HepG2 (cell line): Measurements from ENCODE around the gene MTX1. TPM values are rescaled to one million over a fixed set of nuclear protein-coding genes. Genes with fewer than 3 reads are reported as not detected.

Experiments used
- ATAC-seq: fragments of 200-7000 bp; cut with Tn5 transposase; 3 replicates; pipeline ENCODE4 v1.9.1; 2020; ENCODE audit warnings: mild to moderate bottlenecking, moderate library complexity
- BruUV-seq: library from RNA; stranded (reverse); fragments of 400-500 nt; replicated peaks from 2 replicates; lab custom pipeline; 2021; lab: Mats Ljungman, UMichigan
- CTCF ChIA-PET: fragments of 300-600 bp; formaldehyde crosslinking; extraction: SDS; loops from one replicate; lab custom pipeline; 2021; ENCODE audit warnings: low total read pairs, inconsistent platforms, low intra/inter-chr PET ratio; lab: Yijun Ruan, JAX
- POLR2A ChIA-PET: fragments of 350-600 bp; sonication (Branson Sonifier 250); formaldehyde crosslinking; loops from one replicate; lab custom pipeline; 2020; ENCODE audit warnings: antibody characterized with exemption, inconsistent platforms; lab: Yijun Ruan, JAX
- DNase-seq: peaks from one replicate; pipeline ENCODE4 v3.0.0-alpha.2; 2015; ENCODE audit warnings: low spot score
- FAIRE-seq: peaks from 3 replicates; lab custom pipeline; 2011; peaks lifted over from hg19 to GRCh38; lab: Jason Lieb, UNC
- H2AFZ ChIP-seq: one replicate; pipeline ENCODE4 v1.6.1; 2011; ENCODE audit warnings: low read length, inconsistent platforms
- H3K27ac ChIP-seq: fragments of 300-600 bp; 3 replicates; pipeline ENCODE4 v1.8.0; 2011; ENCODE audit warnings: mixed run types, mild to moderate bottlenecking, mixed read lengths, low read length, inconsistent platforms; ENCODE audit not compliant: insufficient read depth; ENCODE audit errors: extremely low read length
- H3K27me3 ChIP-seq, 2 experiments: fragments of 200-600 bp in 1 of 2; 2 replicates in 1 of 2; 3 replicates in 1 of 2; pipeline versions ENCODE4 v1.6.0 to v1.8.0; 2011; ENCODE audit warnings: low read length in 2 of 2, mild to moderate bottlenecking in 2 of 2, moderate library complexity in 2 of 2, inconsistent platforms in 1 of 2; ENCODE audit not compliant: insufficient read depth in 2 of 2, control insufficient read depth in 1 of 2
- H3K36me3 ChIP-seq, 2 experiments: fragments of 200-600 bp in 1 of 2; replicated peaks in 1 of 2; 2 replicates in 1 of 2; 3 replicates in 1 of 2; pipeline versions ENCODE4 v1.5.1 to v1.8.0; 2011; ENCODE audit warnings: low read length in 2 of 2, inconsistent platforms in 1 of 2; ENCODE audit not compliant: insufficient read depth in 2 of 2, control insufficient read depth in 1 of 2
- H3K4me1 ChIP-seq: 2 replicates; pipeline ENCODE4 v1.5.1; 2012; ENCODE audit warnings: low read length, inconsistent platforms; ENCODE audit not compliant: insufficient read depth
- H3K4me2 ChIP-seq: 2 replicates; pipeline ENCODE4 v1.6.0; 2011; ENCODE audit warnings: low read depth, low read length, inconsistent platforms
- H3K4me3 ChIP-seq, 3 experiments: fragments of 200-600 bp in 1 of 3; sonication (generic), shearing (Covaris generic) in 1 of 3; replicated peaks in 1 of 3; 2 replicates each; pipeline ENCODE4 v1.5.1; 2011 to 2016; ENCODE audit warnings: low read length in 3 of 3, inconsistent platforms in 2 of 3, low read depth in 2 of 3, mild to moderate bottlenecking in 2 of 3, control low read depth in 1 of 3, mixed read lengths in 1 of 3; ENCODE audit not compliant: insufficient read depth in 1 of 3
- H3K79me2 ChIP-seq: one replicate; pipeline ENCODE4 v1.6.1; 2011; ENCODE audit warnings: low read length, inconsistent platforms; ENCODE audit not compliant: insufficient read depth
- H3K9ac ChIP-seq: 2 replicates; pipeline ENCODE4 v1.6.0; 2011; ENCODE audit warnings: mild to moderate bottlenecking, low read depth, low read length, inconsistent platforms; ENCODE audit not compliant: insufficient read depth
- H3K9me3 ChIP-seq: 2 replicates; pipeline ENCODE4 v1.5.1; 2012; ENCODE audit warnings: mild to moderate bottlenecking, low read length
- H4K20me1 ChIP-seq: 2 replicates; pipeline ENCODE4 v1.6.0; 2011; ENCODE audit warnings: inconsistent platforms, mild to moderate bottlenecking, low read length, moderate library complexity; ENCODE audit not compliant: insufficient read depth
- ATF4 ChIP-seq, 2 experiments: fragments of 450-650 bp in 1 of 2; sonication (generic) in 1 of 2; formaldehyde crosslinking; IDR thresholded peaks; 2 replicates each; pipeline versions ENCODE4 v1.5.0 to v1.8.0; 2020 to 2022; ENCODE audit warnings: mild to moderate bottlenecking in 1 of 2, missing genetic modification reagents in 1 of 2
- MAFK ChIP-seq, 2 experiments: IDR thresholded peaks in 1 of 2; conservative IDR thresholded peaks in 1 of 2; 2 replicates each; pipeline ENCODE4 v1.6.1; 2011; ENCODE audit warnings: improper control_type of control experiment in 2 of 2, low read length in 2 of 2
- POGZ ChIP-seq: sonication (generic); formaldehyde crosslinking; IDR thresholded peaks from 2 replicates; pipeline ENCODE4 v1.4.0; 2020; ENCODE audit warnings: mild to moderate bottlenecking, missing genetic modification reagents
- RARA ChIP-seq: IDR thresholded peaks from 2 replicates; pipeline ENCODE4 v1.6.1; 2016; ENCODE audit warnings: missing genetic modification reagents, missing compliant biosample characterization
- SIN3A ChIP-seq: IDR thresholded peaks from 2 replicates; pipeline ENCODE4 v1.6.1; 2011; ENCODE audit warnings: low read depth, mild to moderate bottlenecking, control low read depth, low read length, borderline replicate concordance
- TMF1 ChIP-seq: sonication (generic); formaldehyde crosslinking; IDR thresholded peaks from 2 replicates; pipeline ENCODE4 v1.8.1; 2022; ENCODE audit warnings: low read depth, missing genetic modification reagents
- USF2 ChIP-seq, 2 experiments: sonication (generic) in 1 of 2; formaldehyde crosslinking in 1 of 2; IDR thresholded peaks; 2 replicates each; pipeline versions ENCODE4 v1.5.1 to v1.6.1; 2011 to 2020; ENCODE audit warnings: borderline replicate concordance in 1 of 2, low read depth in 1 of 2, low read length in 1 of 2, mild to moderate bottlenecking in 1 of 2, missing genetic modification reagents in 1 of 2, moderate library complexity in 1 of 2
- ZNF136 ChIP-seq: sonication (generic); formaldehyde crosslinking; IDR thresholded peaks from 2 replicates; pipeline ENCODE4 v1.8.1; 2022; ENCODE audit warnings: low read depth, mild to moderate bottlenecking, moderate library complexity, missing genetic modification reagents
- ZNF234 ChIP-seq: sonication (generic); formaldehyde crosslinking; conservative IDR thresholded peaks from 2 replicates; pipeline ENCODE4 v1.5.1; 2020; ENCODE audit warnings: mild to moderate bottlenecking, missing genetic modification reagents
- ZNF253 ChIP-seq: sonication (generic); formaldehyde crosslinking; IDR thresholded peaks from 2 replicates; pipeline ENCODE4 v1.8.0; 2022; ENCODE audit warnings: mild to moderate bottlenecking, missing genetic modification reagents, borderline replicate concordance
- ZNF256 ChIP-seq: sonication (generic); formaldehyde crosslinking; conservative IDR thresholded peaks from 2 replicates; pipeline ENCODE4 v1.4.0; 2020; ENCODE audit warnings: missing genetic modification reagents
- ZNF552 ChIP-seq: sonication (generic); formaldehyde crosslinking; IDR thresholded peaks from 2 replicates; pipeline ENCODE4 v1.9.0; 2022; ENCODE audit warnings: missing genetic modification reagents, mild to moderate bottlenecking, borderline replicate concordance
- ZNF589 ChIP-seq: sonication (generic); formaldehyde crosslinking; conservative IDR thresholded peaks from 2 replicates; pipeline ENCODE4 v1.8.0; 2022; ENCODE audit warnings: mild to moderate bottlenecking, moderate library complexity, missing genetic modification reagents
- ZNF720 ChIP-seq: sonication (generic); formaldehyde crosslinking; IDR thresholded peaks from 2 replicates; pipeline ENCODE4 v1.4.0; 2020; ENCODE audit warnings: missing genetic modification reagents
- ZNF746 ChIP-seq: sonication (generic); formaldehyde crosslinking; IDR thresholded peaks from 2 replicates; pipeline ENCODE4 v1.8.0; 2022; ENCODE audit warnings: mild to moderate bottlenecking, missing genetic modification reagents
- WGBS: methylation state at CpG from one replicate; pipeline ENCODE4 v1.1.6; 2017; ENCODE audit warnings: low lambda C conversion rate; 5-methylcytosine and 5-hydroxymethylcytosine counted together
- in situ Hi-C: cut with HindIII; loops from 2 replicates; pipeline ENCODE4 v1.10.0; 2017; ENCODE audit warnings: low pct_unique_long_range_greater_than_20kb; ENCODE audit not compliant: extremely low pct_ligation_motif_present
- intact Hi-C: fragments of 100-400 bp; cut with micrococcal nuclease; formaldehyde crosslinking; loops from one replicate; pipeline ENCODE4 v1.10.0; 2022; ENCODE audit not compliant: unreplicated experiment
- polyA plus RNA-seq, 8 experiments: library from polyadenylated mRNA; depleted of rRNA in 3 of 8; stranded (reverse) in 7 of 8; unstranded in 1 of 8; fragments of >200 nt; fragmentation: Illumina TruSeq in 4 of 8; extraction: Trizol in 4 of 8; gene quantifications; 2 replicates each; pipeline versions ENCODE4 v1.2.1 to v1.2.3, GENCODE V29; 2011 to 2016; ENCODE audit warnings: low read depth in 4 of 8, missing spikeins in 1 of 8, mixed read lengths in 1 of 8; ENCODE audit not compliant: insufficient read depth in 1 of 8
- total RNA-seq, 5 experiments: library from RNA; depleted of rRNA; stranded (reverse); fragments of >200 nt; fragmentation: Illumina TruSeq; extraction: Trizol; gene quantifications; 2 replicates each; pipeline ENCODE4 v1.2.3, GENCODE V29; 2016; ENCODE audit warnings: low read depth in 1 of 5
- TF ChIP-seq, protein P1 (sequence below): fragments of 450-650 bp; IDR thresholded peaks from 2 replicates; pipeline ENCODE4 v1.6.1; 2017

The MTX1 gene
- total and polyA plus RNA-seq, 2 of the 13 experiments (the other 11 are each of a cell fraction or from before 2014, with no cell fraction given), result 64.5 to 72.6 TPM

GRCh38 chr1:155158991-155159390 lies 49.5 kb upstream of the MTX1 start:
- Histone ChIP-seq H2AFZ (no peak overlapping the region), H3K4me2 (no peak overlapping the region; the same call in 1 of the 2 replicates), H3K27ac (no peak overlapping the region), H3K4me3 (no peak overlapping the region), H3K9me3 (no peaks in the 10 kb centered on the region), H3K27me3 (no peaks in the 10 kb centered on the region; a peak in 1 of 5 replicates), H3K9ac (no peak overlapping the region), H3K36me3 (no peaks in the 10 kb centered on the region), H4K20me1 (no peaks in the 10 kb centered on the region), H3K79me2 (no peaks in the 10 kb centered on the region), H3K4me1 (peaks cover 17% of the 10 kb centered on the region)
- BruUV-seq, result no TSS peak
- ATAC-seq (no peak), FAIRE-seq (no peak), DNase-seq (no peak)
- intact Hi-C loops, result no loop called here
- in situ Hi-C loops, result no loop called here
- TF ChIP-seq MAFK (conservative IDR thresholded peaks at IDR 0.05 in 1 of 2, IDR thresholded peaks at IDR 0.05 in 1 of 2; ENCODE audit: low read length in 2 of 2), result 0 out of 4 replicates have a peak, but pooled peaks of 1 of the 2 experiments have one; percentile 5
- TF ChIP-seq TMF1, result no peak
- TF ChIP-seq ZNF256 (CRISPR knock-in tag), result no peak
- no peak for TF ChIP-seq ZNF136
- TF ChIP-seq ZNF552 (CRISPR knock-in tag), result no peak
- no peak for TF ChIP-seq ZNF589
- POLR2A ChIA-PET, result no interaction called here
- 0% methylated on average over 1 of the region's 1 CpG for WGBS
- CTCF ChIA-PET, result no interaction called here

GRCh38 chr1:155160128-155160527 lies 48.4 kb upstream of the MTX1 start:
- H2AFZ ChIP-seq, result no peak overlapping the region
- BruUV-seq, result no TSS peak
- no peaks in the 10 kb centered on the region for H3K79me2 ChIP-seq
- ATAC-seq, result no peak
- intact Hi-C loops (no loop called here), in situ Hi-C loops (no loop called here)
- no peak for FAIRE-seq
- H3K4me1 ChIP-seq, result peaks cover 17% of the 10 kb centered on the region
- no peaks in the 10 kb centered on the region for H3K36me3 ChIP-seq
- no peak overlapping the region for H3K27ac ChIP-seq
- H3K4me3 ChIP-seq, result no peak overlapping the region
- CTCF ChIA-PET, result no interaction called here
- no peak overlapping the region for H3K4me2 ChIP-seq
- H4K20me1 ChIP-seq, result no peaks in the 10 kb centered on the region
- no peaks in the 10 kb centered on the region; a peak in 1 of 5 replicates for H3K27me3 ChIP-seq
- no peak for DNase-seq
- no peaks in the 10 kb centered on the region for H3K9me3 ChIP-seq
- POLR2A ChIA-PET, result no interaction called here
- H3K9ac ChIP-seq, result no peak overlapping the region
- WGBS, result 41% methylated on average over 8 of the region's 8 CpGs
- TF ChIP-seq SIN3A (no peak), ATF4 (CRISPR knock-in tag; IDR thresholded peaks at IDR 0.05) (no peak), USF2 (IDR thresholded peaks at IDR 0.05; ENCODE audit: low read depth, low read length) (no peak), USF2 (CRISPR knock-in tag; IDR thresholded peaks at IDR 0.05; ENCODE audit: borderline replicate concordance) (no peak), ZNF253 (CRISPR knock-in tag) (no peak), POGZ (CRISPR knock-in tag) (no peak), ZNF720 (no peak), ZNF746 (CRISPR knock-in tag) (no peak), RARA (CRISPR knock-in tag) (no peak), ZNF234 (CRISPR knock-in tag) (no peak)
- TF ChIP-seq, protein P1, sequence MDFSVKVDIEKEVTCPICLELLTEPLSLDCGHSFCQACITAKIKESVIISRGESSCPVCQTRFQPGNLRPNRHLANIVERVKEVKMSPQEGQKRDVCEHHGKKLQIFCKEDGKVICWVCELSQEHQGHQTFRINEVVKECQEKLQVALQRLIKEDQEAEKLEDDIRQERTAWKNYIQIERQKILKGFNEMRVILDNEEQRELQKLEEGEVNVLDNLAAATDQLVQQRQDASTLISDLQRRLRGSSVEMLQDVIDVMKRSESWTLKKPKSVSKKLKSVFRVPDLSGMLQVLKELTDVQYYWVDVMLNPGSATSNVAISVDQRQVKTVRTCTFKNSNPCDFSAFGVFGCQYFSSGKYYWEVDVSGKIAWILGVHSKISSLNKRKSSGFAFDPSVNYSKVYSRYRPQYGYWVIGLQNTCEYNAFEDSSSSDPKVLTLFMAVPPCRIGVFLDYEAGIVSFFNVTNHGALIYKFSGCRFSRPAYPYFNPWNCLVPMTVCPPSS, result no peak
